ENCODE results near the gene SUGCT. TPM values are rescaled to one million over a fixed set of nuclear protein-coding genes. Genes with fewer than 3 reads are reported as not detected.
"Not testable (repeated sequence)": the region's sequence is repeated elsewhere in the genome, so short reads cannot be mapped to it uniquely, and the experiment has no call there.

The SUGCT gene
- total RNA-seq, 4 donors from 2014 or later = 1.1 to 3.6 (median 2.6) TPM

DNA sequence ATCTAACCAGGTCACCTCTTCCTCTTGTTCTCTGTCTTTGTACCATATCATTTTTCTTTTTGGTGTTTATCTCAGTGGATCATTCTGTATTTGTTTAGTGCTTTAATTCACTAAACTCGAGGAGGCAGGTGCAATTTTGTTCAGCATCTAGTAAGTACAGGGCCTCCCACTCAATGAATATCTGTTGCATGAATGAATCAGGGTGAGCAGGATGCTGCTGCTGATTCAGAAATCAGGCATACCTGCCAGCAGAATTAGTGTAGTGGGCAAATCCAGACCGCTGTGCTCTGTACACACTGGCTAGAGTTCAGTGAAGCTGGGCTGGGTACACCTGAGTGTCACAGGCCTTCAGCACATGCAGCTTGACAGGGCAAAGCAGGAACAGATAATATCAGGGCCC lies 511.9 kb downstream of the SUGCT start:
- no peak for DNase-seq (ENCODE audit: low spot score)
- ATAC-seq (ENCODE audit: low FRiP score) = no peak
- TF ChIP-seq, protein P1, sequence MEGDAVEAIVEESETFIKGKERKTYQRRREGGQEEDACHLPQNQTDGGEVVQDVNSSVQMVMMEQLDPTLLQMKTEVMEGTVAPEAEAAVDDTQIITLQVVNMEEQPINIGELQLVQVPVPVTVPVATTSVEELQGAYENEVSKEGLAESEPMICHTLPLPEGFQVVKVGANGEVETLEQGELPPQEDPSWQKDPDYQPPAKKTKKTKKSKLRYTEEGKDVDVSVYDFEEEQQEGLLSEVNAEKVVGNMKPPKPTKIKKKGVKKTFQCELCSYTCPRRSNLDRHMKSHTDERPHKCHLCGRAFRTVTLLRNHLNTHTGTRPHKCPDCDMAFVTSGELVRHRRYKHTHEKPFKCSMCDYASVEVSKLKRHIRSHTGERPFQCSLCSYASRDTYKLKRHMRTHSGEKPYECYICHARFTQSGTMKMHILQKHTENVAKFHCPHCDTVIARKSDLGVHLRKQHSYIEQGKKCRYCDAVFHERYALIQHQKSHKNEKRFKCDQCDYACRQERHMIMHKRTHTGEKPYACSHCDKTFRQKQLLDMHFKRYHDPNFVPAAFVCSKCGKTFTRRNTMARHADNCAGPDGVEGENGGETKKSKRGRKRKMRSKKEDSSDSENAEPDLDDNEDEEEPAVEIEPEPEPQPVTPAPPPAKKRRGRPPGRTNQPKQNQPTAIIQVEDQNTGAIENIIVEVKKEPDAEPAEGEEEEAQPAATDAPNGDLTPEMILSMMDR (IDR thresholded peaks at IDR 0.05) = no peak

- ATAC-seq (ENCODE audit: low FRiP score) (no peak), DNase-seq (ENCODE audit: low spot score) (no peak)
- TF ChIP-seq, protein P1 (IDR thresholded peaks at IDR 0.05) = no peak
Observed at GRCh38 chr7:40647719-40648118, 512.9 kb downstream of the SUGCT start.

- no peak for ATAC-seq (ENCODE audit: low FRiP score)
- no peak for DNase-seq (ENCODE audit: low spot score)
- TF ChIP-seq, protein P1 (IDR thresholded peaks at IDR 0.05) = no peak
Observed at GRCh38 chr7:40649247-40649646, 514.4 kb downstream of the SUGCT start.

DNA sequence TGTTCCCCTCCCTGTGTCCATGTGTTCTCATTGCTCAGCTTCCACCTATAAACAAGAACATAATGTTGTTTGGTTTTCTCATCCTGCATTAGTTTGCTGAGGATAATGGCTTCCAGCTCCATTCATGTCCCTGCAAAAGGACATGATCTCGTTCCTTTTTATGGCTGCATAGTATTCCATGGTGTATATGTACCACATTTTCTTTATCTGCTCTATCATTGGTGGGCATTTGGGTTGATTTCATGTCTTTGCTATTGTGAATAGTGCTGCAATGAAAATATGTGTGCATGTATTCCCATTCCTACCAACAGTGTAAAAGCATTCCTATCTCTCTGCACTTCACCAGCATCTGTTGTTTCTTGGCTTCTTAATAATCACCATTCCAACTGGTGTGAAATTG lies 516.1 kb downstream of the SUGCT start:
- not testable (repeated sequence) for DNase-seq (ENCODE audit: low spot score); ATAC-seq (ENCODE audit: low FRiP score)

DNA sequence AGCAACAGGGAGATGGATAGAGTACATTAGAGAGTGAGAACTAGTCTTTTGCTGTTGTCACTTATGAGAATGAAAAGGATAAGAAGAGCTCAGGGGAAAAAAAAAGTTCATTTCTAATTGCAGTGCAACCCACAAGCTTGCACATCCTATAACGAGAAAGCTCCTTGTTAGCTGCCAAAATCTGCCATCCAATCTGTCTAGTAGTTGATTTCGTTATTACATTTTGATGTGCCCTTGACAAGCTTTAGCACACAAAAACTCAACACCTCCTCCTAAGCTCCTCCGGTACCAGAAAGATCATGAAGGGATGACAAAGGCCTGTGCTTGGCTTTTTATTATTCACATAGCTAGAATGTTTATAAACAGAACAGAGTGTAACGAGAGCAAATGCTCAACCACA lies 519.4 kb downstream of the SUGCT start:
- TF ChIP-seq, protein P1 (IDR thresholded peaks at IDR 0.05) = no peak
- DNase-seq (ENCODE audit: low spot score) (no peak), ATAC-seq (ENCODE audit: low FRiP score) (no peak)

DNA sequence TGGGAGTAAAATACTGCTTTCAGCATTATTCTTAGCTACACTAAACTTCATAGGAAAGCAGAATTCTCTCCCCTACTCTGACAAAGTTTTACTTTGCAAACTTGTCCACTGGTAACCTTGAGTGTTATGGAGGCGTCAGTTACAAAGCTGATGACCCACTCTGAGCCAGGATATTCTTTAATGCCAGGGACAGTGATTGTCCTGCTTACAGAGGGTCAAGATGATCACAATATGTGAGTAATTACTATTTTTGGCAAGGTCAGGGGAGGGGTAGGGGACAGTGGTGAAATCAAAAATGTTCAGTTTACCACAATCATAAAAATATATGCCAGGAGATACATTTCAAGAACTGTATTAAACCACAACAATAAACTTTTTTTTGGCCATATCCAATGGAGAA lies 520.6 kb downstream of the SUGCT start:
- TF ChIP-seq, protein P1 (IDR thresholded peaks at IDR 0.05) = no peak
- ATAC-seq (ENCODE audit: low FRiP score) (no peak), DNase-seq (ENCODE audit: low spot score) (no peak)

- TF ChIP-seq, protein P1 (IDR thresholded peaks at IDR 0.05) = no peak
- no peak for ATAC-seq (ENCODE audit: low FRiP score)
Observed at GRCh38 chr7:40656349-40656748, 521.5 kb downstream of the SUGCT start.

GRCh38 chr7:40658729-40659128 lies 523.9 kb downstream of the SUGCT start:
- no peak for ATAC-seq (ENCODE audit: low FRiP score)
- TF ChIP-seq, protein P1 (IDR thresholded peaks at IDR 0.05) = no peak
- no peak for DNase-seq (ENCODE audit: low spot score)

More at GRCh38 chr7:40656349-40656748, 521.5 kb downstream of the SUGCT start:
- DNase-seq (ENCODE audit: low spot score) = no peak
